Naive thymus-derived CD4-positive, alpha-beta T cell (primary cell): Measurements from ENCODE around the gene SLC8A3. TPM values are rescaled to one million over a fixed set of nuclear protein-coding genes. Genes with fewer than 3 reads are reported as not detected.

Experiments
- ATAC-seq: fragments of 150-1000 bp; cut with Tn5 transposase; 2 replicates; pipeline ENCODE4 v1.10.0; 2021; ENCODE audit warnings: mild to moderate bottlenecking, moderate library complexity
- CTCF ChIA-PET: fragments of 350-600 bp; sonication (Branson Sonifier 250); formaldehyde crosslinking; loops from one replicate; lab custom pipeline; 2021; ENCODE audit warnings: antibody characterized with exemption; lab: Charles Lee
- POLR2A ChIA-PET: fragments of 350-600 bp; sonication (Branson Sonifier 250); formaldehyde crosslinking; loops from one replicate; lab custom pipeline; 2021; ENCODE audit warnings: antibody characterized with exemption, inconsistent platforms; lab: Charles Lee
- DNase-seq, 9 donors: peaks; one replicate each; pipeline versions ENCODE4 v3.0.0 to v3.0.0-alpha.2; 2020 to 2022; ENCODE audit warnings: mixed read lengths in 1 of 9
- H3K27ac ChIP-seq: one replicate; pipeline ENCODE4 v1.7.0; 2013; ENCODE audit warnings: mild to moderate bottlenecking, low read depth, low read length, moderate library complexity
- H3K27me3 ChIP-seq, 2 donors: one replicate each; pipeline ENCODE4 v1.7.0; 2013; ENCODE audit warnings: low read length in 2 of 2, mild to moderate bottlenecking in 2 of 2, moderate library complexity in 2 of 2; ENCODE audit not compliant: control insufficient read depth in 2 of 2, insufficient read depth in 2 of 2
- H3K36me3 ChIP-seq, 3 experiments: 1 replicate in 2 of 3; 2 replicates in 1 of 3; pipeline ENCODE4 v1.7.0; 2013; ENCODE audit warnings: low read length in 3 of 3, mild to moderate bottlenecking in 3 of 3, moderate library complexity in 1 of 3; ENCODE audit not compliant: insufficient read depth in 3 of 3, control insufficient read depth in 2 of 3
- H3K4me1 ChIP-seq, 2 donors: one replicate each; pipeline ENCODE4 v1.7.0; 2013; ENCODE audit warnings: low read length in 2 of 2, mild to moderate bottlenecking in 2 of 2, moderate library complexity in 1 of 2; ENCODE audit not compliant: control insufficient read depth in 2 of 2, insufficient read depth in 2 of 2
- H3K4me3 ChIP-seq: 2 replicates; pipeline ENCODE4 v1.7.0; 2013; ENCODE audit warnings: mild to moderate bottlenecking, low read length
- H3K9me3 ChIP-seq, 3 experiments: 1 replicate in 2 of 3; 2 replicates in 1 of 3; pipeline ENCODE4 v1.7.0; 2013; ENCODE audit warnings: low read length in 3 of 3; ENCODE audit not compliant: control insufficient read depth in 2 of 3
- H3K27ac Mint-ChIP-seq, 9 donors: one replicate each; pipeline ENCODE4 v1.8.0; 2020 to 2022; ENCODE audit warnings: mixed read lengths in 9 of 9, mild to moderate bottlenecking in 8 of 9, moderate library complexity in 5 of 9, inconsistent platforms in 2 of 9
- H3K27me3 Mint-ChIP-seq, 5 donors: one replicate each; pipeline ENCODE4 v1.8.0; 2021 to 2022; ENCODE audit warnings: mixed read lengths in 5 of 5, mild to moderate bottlenecking in 1 of 5
- H3K36me3 Mint-ChIP-seq, 5 donors: one replicate each; pipeline ENCODE4 v1.8.0; 2020 to 2022; ENCODE audit warnings: mixed read lengths in 5 of 5, mild to moderate bottlenecking in 3 of 5, inconsistent platforms in 1 of 5
- H3K4me1 Mint-ChIP-seq, 7 donors: one replicate each; pipeline ENCODE4 v1.8.0; 2020 to 2022; ENCODE audit warnings: mixed read lengths in 7 of 7, mild to moderate bottlenecking in 3 of 7, inconsistent platforms in 1 of 7
- H3K4me3 Mint-ChIP-seq, 10 donors: one replicate each; pipeline ENCODE4 v1.8.0; 2020 to 2022; ENCODE audit warnings: mild to moderate bottlenecking in 10 of 10, mixed read lengths in 10 of 10, moderate library complexity in 6 of 10, inconsistent platforms in 2 of 10
- H3K9me3 Mint-ChIP-seq, 11 donors: one replicate each; pipeline ENCODE4 v1.8.0; 2020 to 2022; ENCODE audit warnings: mixed read lengths in 11 of 11, mild to moderate bottlenecking in 4 of 11, inconsistent platforms in 1 of 11, moderate library complexity in 1 of 11
- intact Hi-C, 2 donors: fragments of 100-400 bp; cut with micrococcal nuclease; formaldehyde crosslinking; loops; one replicate each; pipeline ENCODE4 v1.15.1; 2023
- polyA plus RNA-seq, 2 donors: library from polyadenylated mRNA; unstranded; fragments of 300-500 nt; fragmentation: Illumina TruSeq; gene quantifications; one replicate each; pipeline ENCODE4 v1.2.3, GENCODE V29; 2021
- total RNA-seq, 6 experiments: library from RNA in 5 of 6; stranded (reverse) in 5 of 6; gene quantifications; 1 replicate in 5 of 6; 2 replicates in 1 of 6; pipeline ENCODE4 v1.2.3 and lab custom pipeline; 2021 to 2026

Gene SLC8A3
- total and polyA plus RNA-seq, 7 experiments from 2014 or later = 0.13 to 0.47 (median 0.31) TPM; not detected in 4

GRCh38 chr14:70166530-70167203, 22.1 kb downstream of the SLC8A3 start:
- peaks cover 5 to 32% (median 17%) of the 10 kb centered on the region in 5 donors for H3K27me3 Mint-ChIP-seq
- no peak overlapping the region for H3K27ac ChIP-seq
- no peaks in the 10 kb centered on the region for H3K36me3 ChIP-seq
- H3K27me3 ChIP-seq = no peaks in the 10 kb centered on the region
- H3K4me3 Mint-ChIP-seq = no peak overlapping the region
- H3K9me3 ChIP-seq = no peaks in the 10 kb centered on the region
- peaks cover 0 to 3% (median 0%) of the 10 kb centered on the region in 7 donors for H3K4me1 Mint-ChIP-seq
- H3K36me3 Mint-ChIP-seq = no peaks in the 10 kb centered on the region
- intact Hi-C loops = no loop called here
- no peak for ATAC-seq
- POLR2A ChIA-PET = no interaction called here
- no peaks in the 10 kb centered on the region for H3K4me1 ChIP-seq
- H3K27ac Mint-ChIP-seq = no peak overlapping the region
- peaks cover 0 to 5% (median 0%) of the 10 kb centered on the region in 11 donors for H3K9me3 Mint-ChIP-seq
- CTCF ChIA-PET = no interaction called here
- DNase-seq = no peak
- no peak overlapping the region for H3K4me3 ChIP-seq

- Mint-ChIP-seq H3K36me3 (no peaks in the 10 kb centered on the region), H3K27me3 (peaks cover 6 to 17% (median 14%) of the 10 kb centered on the region in 5 donors), H3K4me1 (no peaks in the 10 kb centered on the region), H3K4me3 (no peak overlapping the region), H3K27ac (no peak overlapping the region), H3K9me3 (peaks cover 0 to 1% (median 0%) of the 10 kb centered on the region in 11 donors)
- intact Hi-C loops = no loop called here
- no peaks in the 10 kb centered on the region for H3K27me3 ChIP-seq
- DNase-seq (no peak), ATAC-seq (no peak)
- H3K27ac ChIP-seq = no peak overlapping the region
- ChIA-PET CTCF (no interaction called here), POLR2A (no interaction called here)
- no peaks in the 10 kb centered on the region for H3K36me3 ChIP-seq
- H3K9me3 ChIP-seq = no peaks in the 10 kb centered on the region
- H3K4me1 ChIP-seq = no peaks in the 10 kb centered on the region
- no peak overlapping the region for H3K4me3 ChIP-seq
Measured at GRCh38 chr14:70162358-70162757, 26.4 kb downstream of the SLC8A3 start.

- H3K4me3 Mint-ChIP-seq = no peak overlapping the region
- H3K27me3 Mint-ChIP-seq = peaks cover 6 to 20% (median 12%) of the 10 kb centered on the region in 5 donors
- H3K27ac Mint-ChIP-seq = no peak overlapping the region
- Histone ChIP-seq H3K9me3 (no peaks in the 10 kb centered on the region), H3K4me3 (no peak overlapping the region), H3K27ac (no peak overlapping the region), H3K36me3 (no peaks in the 10 kb centered on the region), H3K27me3 (no peaks in the 10 kb centered on the region), H3K4me1 (no peaks in the 10 kb centered on the region)
- no peaks in the 10 kb centered on the region for H3K36me3 Mint-ChIP-seq
- H3K4me1 Mint-ChIP-seq = no peaks in the 10 kb centered on the region
- ChIA-PET POLR2A (no interaction called here), CTCF (no interaction called here)
- H3K9me3 Mint-ChIP-seq = no peaks in the 10 kb centered on the region
- no peak for ATAC-seq
- intact Hi-C loops = no loop called here
- DNase-seq = no peak
Measured at GRCh38 chr14:70156592-70156991, 32.2 kb downstream of the SLC8A3 start.

- Histone ChIP-seq H3K27ac (no peak overlapping the region), H3K36me3 (no peaks in the 10 kb centered on the region), H3K4me3 (no peak overlapping the region), H3K4me1 (no peaks in the 10 kb centered on the region), H3K27me3 (no peaks in the 10 kb centered on the region), H3K9me3 (no peaks in the 10 kb centered on the region)
- no peaks in the 10 kb centered on the region for H3K36me3 Mint-ChIP-seq
- POLR2A ChIA-PET = no interaction called here
- H3K27me3 Mint-ChIP-seq = peaks cover 5 to 20% (median 10%) of the 10 kb centered on the region in 5 donors
- CTCF ChIA-PET = no interaction called here
- ATAC-seq = no peak
- no peak for DNase-seq
- intact Hi-C loops = no loop called here
- H3K4me3 Mint-ChIP-seq = no peak overlapping the region
- no peaks in the 10 kb centered on the region for H3K4me1 Mint-ChIP-seq
- no peaks in the 10 kb centered on the region for H3K9me3 Mint-ChIP-seq
- H3K27ac Mint-ChIP-seq = no peak overlapping the region
Measured at GRCh38 chr14:70152704-70153103, 36.0 kb downstream of the SLC8A3 start.

- ChIA-PET POLR2A (no interaction called here), CTCF (no interaction called here)
- H3K4me1 Mint-ChIP-seq = no peaks in the 10 kb centered on the region
- Histone ChIP-seq H3K9me3 (no peaks in the 10 kb centered on the region), H3K4me3 (no peak overlapping the region), H3K4me1 (no peaks in the 10 kb centered on the region), H3K27ac (no peak overlapping the region), H3K27me3 (no peaks in the 10 kb centered on the region), H3K36me3 (no peaks in the 10 kb centered on the region)
- H3K27me3 Mint-ChIP-seq = peaks cover 4 to 24% (median 10%) of the 10 kb centered on the region in 5 donors
- ATAC-seq (no peak), DNase-seq (no peak)
- intact Hi-C loops = no loop called here
- H3K27ac Mint-ChIP-seq = no peak overlapping the region
- H3K36me3 Mint-ChIP-seq = no peaks in the 10 kb centered on the region
- H3K4me3 Mint-ChIP-seq = no peak overlapping the region
- H3K9me3 Mint-ChIP-seq = no peaks in the 10 kb centered on the region
Measured at GRCh38 chr14:70152081-70152480, 36.7 kb downstream of the SLC8A3 start.

- H3K9me3 ChIP-seq = no peaks in the 10 kb centered on the region
- intact Hi-C loops = no loop called here
- no peak for DNase-seq
- H3K27me3 ChIP-seq = no peaks in the 10 kb centered on the region
- POLR2A ChIA-PET = no interaction called here
- Mint-ChIP-seq H3K27me3 (peaks cover 6 to 27% (median 16%) of the 10 kb centered on the region in 5 donors), H3K4me1 (no peaks in the 10 kb centered on the region), H3K27ac (no peak overlapping the region), H3K9me3 (no peaks in the 10 kb centered on the region), H3K36me3 (no peaks in the 10 kb centered on the region), H3K4me3 (no peak overlapping the region)
- no peak overlapping the region for H3K4me3 ChIP-seq
- H3K36me3 ChIP-seq = no peaks in the 10 kb centered on the region
- H3K4me1 ChIP-seq = no peaks in the 10 kb centered on the region
- CTCF ChIA-PET = no interaction called here
- no peak overlapping the region for H3K27ac ChIP-seq
- ATAC-seq = no peak
Measured at GRCh38 chr14:70149596-70150165, 39.1 kb downstream of the SLC8A3 start.
